Measurements from ENCODE around the gene LANCL2.
"Not testable (repeated sequence)": the region's sequence is repeated elsewhere in the genome, so short reads cannot be mapped to it uniquely, and the experiment has no call there.

LANCL2 gene

GRCh38 chr7:55402506-55402905 is 37.4 kb downstream of the LANCL2 start:
- H3K27ac Mint-ChIP-seq; H3K27me3 Mint-ChIP-seq; H3K4me1 Mint-ChIP-seq; H3K9me3 Mint-ChIP-seq; H3K4me3 Mint-ChIP-seq; ATAC-seq (ENCODE audit: low read depth); DNase-seq (ENCODE audit: low spot score in 2 of 2): not testable (repeated sequence)
- peaks cover 19% of the 10 kb centered on the region for H3K36me3 Mint-ChIP-seq

DNA sequence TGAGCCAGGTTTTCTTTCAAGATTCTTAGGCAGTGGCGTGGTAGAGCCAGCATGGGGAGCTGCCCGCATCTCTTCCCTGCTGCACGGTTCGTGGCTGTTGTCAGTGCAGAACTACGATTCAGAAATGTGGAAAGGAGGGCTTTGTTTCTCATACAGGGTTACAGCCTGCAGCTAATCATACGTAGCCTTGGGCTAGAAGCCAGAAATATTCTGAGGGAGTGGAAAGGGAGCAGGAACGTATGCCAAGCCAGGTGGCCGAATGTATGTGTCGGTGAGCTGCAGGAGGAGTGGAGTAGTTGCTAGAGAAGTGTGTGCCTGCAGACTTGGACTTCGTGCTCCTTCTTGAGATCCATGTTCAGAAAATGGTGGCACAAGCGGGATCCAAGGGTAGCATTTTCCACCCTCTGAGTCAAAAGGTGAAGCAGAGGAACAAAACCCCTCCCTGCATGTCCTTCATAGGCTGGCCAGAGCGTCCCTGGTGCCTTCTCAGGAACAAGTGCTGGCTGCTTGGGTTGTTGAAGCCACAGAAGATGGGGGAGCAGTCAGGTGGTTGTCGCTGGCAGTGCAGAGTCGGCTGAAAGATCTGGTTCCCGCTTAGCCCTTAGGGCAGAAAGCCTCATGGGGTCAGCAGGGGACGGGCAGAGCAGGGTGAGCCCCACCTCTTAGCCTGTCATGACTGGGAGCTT is 40.9 kb downstream of the LANCL2 start:
- Mint-ChIP-seq H3K27me3 (no peaks in the 10 kb centered on the region), H3K4me1 (no peaks in the 10 kb centered on the region), H3K27ac (peak overlapping the region; percentile 29), H3K4me3 (no peak overlapping the region), H3K9me3 (no peaks in the 10 kb centered on the region), H3K36me3 (peaks cover 16% of the 10 kb centered on the region)
- ATAC-seq (ENCODE audit: low read depth), result no peak
- DNase-seq (ENCODE audit: low spot score in 2 of 2), result no peak

GRCh38 chr7:55409482-55410225 is 44.5 kb downstream of the LANCL2 start:
- no peaks in the 10 kb centered on the region for H3K9me3 Mint-ChIP-seq
- H3K4me3 Mint-ChIP-seq, result no peak overlapping the region
- DNase-seq (ENCODE audit: low spot score in 2 of 2) (no peak), ATAC-seq (ENCODE audit: low read depth) (no peak)
- peak overlapping the region; percentile 6 for H3K27ac Mint-ChIP-seq
- H3K27me3 Mint-ChIP-seq, result no peaks in the 10 kb centered on the region
- peaks cover 11% of the 10 kb centered on the region for H3K36me3 Mint-ChIP-seq
- H3K4me1 Mint-ChIP-seq, result no peaks in the 10 kb centered on the region

GRCh38 chr7:55410667-55411239 is 45.6 kb downstream of the LANCL2 start:
- no peaks in the 10 kb centered on the region for H3K27me3 Mint-ChIP-seq
- no peak overlapping the region for H3K4me3 Mint-ChIP-seq
- H3K4me1 Mint-ChIP-seq, result no peaks in the 10 kb centered on the region
- ATAC-seq (ENCODE audit: low read depth), result no peak
- DNase-seq (ENCODE audit: low spot score in 2 of 2), result no peak
- H3K36me3 Mint-ChIP-seq, result peaks cover 10% of the 10 kb centered on the region
- H3K27ac Mint-ChIP-seq, result no peak overlapping the region
- H3K9me3 Mint-ChIP-seq, result no peaks in the 10 kb centered on the region

GRCh38 chr7:55411844-55412243 is 46.7 kb downstream of the LANCL2 start:
- Mint-ChIP-seq H3K36me3 (peaks cover 3% of the 10 kb centered on the region), H3K4me1 (no peaks in the 10 kb centered on the region), H3K27me3 (no peaks in the 10 kb centered on the region), H3K4me3 (no peak overlapping the region), H3K27ac (no peak overlapping the region), H3K9me3 (no peaks in the 10 kb centered on the region)
- ATAC-seq (ENCODE audit: low read depth) (no peak), DNase-seq (ENCODE audit: low spot score in 2 of 2) (no peak)

GRCh38 chr7:55413442-55413841 is 48.3 kb downstream of the LANCL2 start:
- H3K27me3 Mint-ChIP-seq, result no peaks in the 10 kb centered on the region
- peaks cover 2% of the 10 kb centered on the region for H3K36me3 Mint-ChIP-seq
- no peaks in the 10 kb centered on the region for H3K9me3 Mint-ChIP-seq
- no peak for ATAC-seq (ENCODE audit: low read depth)
- no peak overlapping the region for H3K4me3 Mint-ChIP-seq
- H3K27ac Mint-ChIP-seq, result peak overlapping the region; percentile 36
- no peak for DNase-seq (ENCODE audit: low spot score in 2 of 2)
- no peaks in the 10 kb centered on the region for H3K4me1 Mint-ChIP-seq

- DNase-seq (ENCODE audit: low spot score in 2 of 2), result peak; percentile 77 to 82
- H3K4me1 Mint-ChIP-seq, result no peaks in the 10 kb centered on the region
- no peak overlapping the region for H3K4me3 Mint-ChIP-seq
- H3K27ac Mint-ChIP-seq, result no peak overlapping the region
- no peaks in the 10 kb centered on the region for H3K27me3 Mint-ChIP-seq
- peak; percentile 100 for ATAC-seq (ENCODE audit: low read depth)
- no peaks in the 10 kb centered on the region for H3K9me3 Mint-ChIP-seq
- peaks cover 3% of the 10 kb centered on the region for H3K36me3 Mint-ChIP-seq
Measured at GRCh38 chr7:55415173-55415778, 50.1 kb downstream of the LANCL2 start.

- H3K9me3 Mint-ChIP-seq; DNase-seq (ENCODE audit: low spot score in 2 of 2); H3K4me1 Mint-ChIP-seq; H3K27me3 Mint-ChIP-seq; H3K4me3 Mint-ChIP-seq; ATAC-seq (ENCODE audit: low read depth); H3K36me3 Mint-ChIP-seq; H3K27ac Mint-ChIP-seq: not testable (repeated sequence)
Measured at GRCh38 chr7:55417456-55417855, 52.3 kb downstream of the LANCL2 start.

DNA sequence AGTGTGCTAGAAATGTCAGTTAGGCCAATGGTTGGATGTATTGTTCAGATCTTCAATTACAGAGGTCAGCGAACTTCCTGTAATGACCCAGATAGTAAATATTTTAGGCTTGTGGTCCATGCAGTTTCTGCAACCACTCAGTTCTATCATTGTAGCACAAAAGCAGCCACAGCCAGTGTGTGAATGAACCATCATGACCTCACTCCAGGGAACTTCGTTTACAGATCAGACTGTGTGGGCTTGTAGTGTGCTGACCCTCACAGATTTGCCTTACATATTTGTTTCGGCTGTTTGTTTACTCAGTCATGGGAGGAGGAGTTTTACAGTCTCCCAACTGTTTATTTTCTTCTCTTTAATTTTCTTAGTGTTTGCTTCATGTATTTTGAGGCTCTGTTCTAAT is 55.4 kb downstream of the LANCL2 start:
- Mint-ChIP-seq H3K36me3 (peaks cover 8% of the 10 kb centered on the region), H3K9me3 (no peaks in the 10 kb centered on the region), H3K4me1 (no peaks in the 10 kb centered on the region), H3K27me3 (no peaks in the 10 kb centered on the region), H3K27ac (no peak overlapping the region), H3K4me3 (no peak overlapping the region)
- DNase-seq (ENCODE audit: low spot score in 2 of 2) (no peak), ATAC-seq (ENCODE audit: low read depth) (no peak)

DNA sequence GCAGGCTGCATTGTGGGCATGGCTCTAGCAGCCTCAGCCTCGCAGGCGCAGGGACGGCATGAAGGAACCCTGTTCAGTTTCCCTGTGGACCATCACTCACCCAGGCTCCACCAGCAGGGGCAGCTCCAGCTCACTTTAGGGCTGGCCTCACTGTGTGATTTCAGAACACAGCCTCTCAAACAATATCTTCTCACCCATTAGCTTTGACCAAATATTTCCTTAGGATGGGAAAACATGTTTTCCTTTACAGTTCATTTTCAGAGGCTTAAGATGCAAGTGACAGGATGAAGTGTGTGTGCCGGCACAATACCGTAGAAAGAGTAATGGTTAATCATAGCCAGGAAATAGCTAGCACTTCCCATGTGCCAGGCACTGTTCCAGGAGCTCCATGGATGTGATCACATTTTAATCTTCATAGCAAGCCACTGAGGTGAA is 58.2 kb downstream of the LANCL2 start:
- Mint-ChIP-seq H3K36me3 (peaks cover 16% of the 10 kb centered on the region), H3K27me3 (no peaks in the 10 kb centered on the region), H3K9me3 (no peaks in the 10 kb centered on the region), H3K27ac (peak overlapping the region; percentile 41), H3K4me1 (peaks cover 3% of the 10 kb centered on the region), H3K4me3 (no peak overlapping the region)
- no peak for DNase-seq (ENCODE audit: low spot score in 2 of 2)
- no peak for ATAC-seq (ENCODE audit: low read depth)

DNA sequence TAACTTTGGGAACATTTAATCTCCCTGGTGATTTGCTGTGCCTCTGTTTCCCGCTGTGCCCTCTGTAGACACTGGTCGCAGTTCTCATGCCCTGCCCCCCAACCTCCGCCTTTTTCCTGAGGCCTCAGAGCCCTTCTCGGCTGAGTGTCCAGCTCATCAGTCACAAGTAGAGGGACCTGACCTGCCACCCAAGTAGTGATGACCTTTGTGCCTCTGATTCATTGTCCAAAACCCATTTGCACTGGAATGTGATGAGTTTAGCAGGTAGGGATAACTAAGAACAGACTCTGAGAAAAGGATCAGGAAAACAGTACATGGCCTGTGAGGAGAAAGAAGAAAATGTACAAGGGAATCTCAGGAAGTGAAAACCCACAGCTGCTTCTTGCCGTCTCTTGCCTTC is 58.8 kb downstream of the LANCL2 start:
- peak overlapping the region; percentile 41 for H3K27ac Mint-ChIP-seq
- no peaks in the 10 kb centered on the region for H3K27me3 Mint-ChIP-seq
- no peak for DNase-seq (ENCODE audit: low spot score in 2 of 2)
- peaks cover 15% of the 10 kb centered on the region for H3K36me3 Mint-ChIP-seq
- no peak for ATAC-seq (ENCODE audit: low read depth)
- peaks cover 3% of the 10 kb centered on the region for H3K4me1 Mint-ChIP-seq
- H3K9me3 Mint-ChIP-seq, result no peaks in the 10 kb centered on the region
- H3K4me3 Mint-ChIP-seq, result no peak overlapping the region

- Mint-ChIP-seq H3K9me3 (no peaks in the 10 kb centered on the region), H3K36me3 (peaks cover 15% of the 10 kb centered on the region), H3K4me3 (no peak overlapping the region), H3K4me1 (peaks cover 3% of the 10 kb centered on the region), H3K27ac (peak overlapping the region; percentile 19), H3K27me3 (no peaks in the 10 kb centered on the region)
- no peak for ATAC-seq (ENCODE audit: low read depth)
- no peak for DNase-seq (ENCODE audit: low spot score in 2 of 2)
Measured at GRCh38 chr7:55425141-55425752, 60.1 kb downstream of the LANCL2 start.

- H3K36me3 Mint-ChIP-seq, result peaks cover 15% of the 10 kb centered on the region
- H3K4me1 Mint-ChIP-seq, result peaks cover 3% of the 10 kb centered on the region
- H3K4me3 Mint-ChIP-seq, result no peak overlapping the region
- H3K27ac Mint-ChIP-seq, result peak overlapping the region; percentile 24
- DNase-seq (ENCODE audit: low spot score in 2 of 2), result no peak
- H3K27me3 Mint-ChIP-seq, result no peaks in the 10 kb centered on the region
- no peak for ATAC-seq (ENCODE audit: low read depth)
- H3K9me3 Mint-ChIP-seq, result no peaks in the 10 kb centered on the region
Measured at GRCh38 chr7:55426676-55427075, 61.5 kb downstream of the LANCL2 start.

DNA sequence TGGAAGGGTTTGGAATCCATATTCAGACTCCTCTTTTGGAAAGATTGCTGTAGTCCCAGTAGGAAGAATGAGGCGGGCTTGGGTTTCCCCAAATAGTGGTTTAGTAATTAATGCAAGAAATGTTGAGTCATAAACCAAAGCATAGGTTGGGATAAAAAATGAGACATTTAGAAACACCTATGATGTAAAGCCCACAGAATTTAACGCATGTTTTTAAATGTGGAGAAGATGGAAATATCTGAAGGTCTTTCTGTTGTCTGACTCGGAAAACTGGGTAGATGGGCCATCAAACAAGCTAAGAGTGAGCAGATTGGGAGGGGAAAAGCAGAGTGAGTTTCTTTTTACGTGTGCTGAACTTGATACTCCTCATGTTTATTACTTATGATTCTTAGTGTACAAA is 62.2 kb downstream of the LANCL2 start:
- Mint-ChIP-seq H3K9me3 (no peaks in the 10 kb centered on the region), H3K27me3 (no peaks in the 10 kb centered on the region), H3K4me1 (peaks cover 3% of the 10 kb centered on the region), H3K27ac (peak overlapping the region; percentile 24), H3K4me3 (no peak overlapping the region), H3K36me3 (peaks cover 15% of the 10 kb centered on the region)
- DNase-seq (ENCODE audit: low spot score in 2 of 2) (no peak), ATAC-seq (ENCODE audit: low read depth) (no peak)
